Measurements from ENCODE around the gene MPL. TPM values are rescaled to one million over a fixed set of nuclear protein-coding genes. Genes with fewer than 3 reads are reported as not detected.

The MPL gene
- total and polyA plus RNA-seq, 2 of the 8 experiments (the other 6 are each of a cell fraction or from before 2014, with no cell fraction given): 0.08 TPM; not detected in 1

DNA sequence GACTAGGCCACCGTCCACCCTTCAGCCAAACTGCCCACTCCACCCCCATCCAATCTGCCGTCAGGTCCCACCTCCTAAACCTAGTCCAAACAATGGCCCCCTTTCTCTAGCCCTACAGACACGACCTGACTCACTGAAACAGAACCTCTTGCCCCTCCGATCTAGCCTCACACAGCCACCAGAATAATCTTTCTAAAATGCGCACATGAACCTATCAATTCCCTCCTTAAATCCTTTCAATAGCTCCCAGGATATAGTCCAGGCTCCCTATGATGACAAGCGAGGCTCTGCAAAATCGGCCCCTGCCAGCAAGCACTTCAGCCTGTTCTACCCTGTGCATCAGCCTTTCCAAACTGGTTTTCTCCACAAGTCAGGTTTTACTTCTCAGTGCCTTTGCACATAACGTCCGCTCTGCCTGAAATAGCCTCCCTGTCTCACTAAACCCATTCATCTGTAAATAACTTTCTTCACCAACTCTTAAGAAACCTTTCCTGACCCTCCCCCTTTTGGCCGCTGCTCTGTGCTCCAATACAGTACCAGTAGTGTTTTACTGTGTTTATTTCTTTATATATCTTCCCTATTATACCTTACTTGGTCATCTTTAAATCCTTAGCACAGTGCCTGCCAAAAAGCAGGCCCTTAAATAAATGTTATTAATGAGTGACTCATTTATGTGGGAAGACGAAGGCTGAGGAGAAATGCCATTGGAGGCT, 12.1 kb downstream of the MPL start:
- WGBS, 2 experiments (ENCODE audit: extremely low coverage in 1 of 2, insufficient coverage in 1 of 2, insufficient read length in 1 of 2, insufficient replicate concordance in 2 of 2, low coverage in 1 of 2, low lambda C conversion rate in 2 of 2, missing lambda C conversion rate in 1 of 2): 26% methylated on average over 11 of the region's 11 CpGs; no CpG with 5 or more reads in 1 of the 2 experiments
- Histone ChIP-seq H2BK20ac (ENCODE audit: low read length) (peak overlapping the region; percentile 74; the same call in 1 of the 2 replicates), H2BK120ac (replicated peaks; ENCODE audit: low read depth, low read length) (peak overlapping the region; percentile 12), H3K18ac (ENCODE audit: extremely low read depth, low read length) (peak overlapping the region; percentile 64; the same call in 1 of the 2 replicates), H3K4me1 (replicated peaks in 1 of 4; ENCODE audit: control insufficient read depth in 3 of 4, insufficient read depth in 4 of 4, low read length in 3 of 4) (peaks cover 4 to 15% (median 9%) of the 10 kb centered on the region in 4 experiments; a peak in 6 of 7 replicates), H3K79me1 (ENCODE audit: low read depth, low read length) (no peaks in the 10 kb centered on the region), H3K14ac (ENCODE audit: insufficient read length) (no peak overlapping the region), H3K23ac (ENCODE audit: insufficient read length) (no peak overlapping the region), H3K9me3 (ENCODE audit: insufficient read depth in 2 of 2, low read depth in 1 of 2, low read length in 1 of 2) (no peaks in the 10 kb centered on the region), H3K9ac (replicated peaks in 1 of 4; ENCODE audit: extremely low read depth in 1 of 4, low read depth in 3 of 4, low read length in 3 of 4) (peak overlapping the region in 3 of 4 experiments; percentile 79 to 91 (median 88); a peak in 6 of 7 replicates), H4K8ac (ENCODE audit: extremely low read depth, insufficient read depth, low read length) (peak overlapping the region; percentile 97; the same call in 1 of the 2 replicates), H4K91ac (replicated peaks; ENCODE audit: insufficient read length, low read length) (peak overlapping the region; percentile 84), H2BK15ac (ENCODE audit: low read length) (no peak overlapping the region), H3K4me3 (ENCODE audit: extremely low read depth in 1 of 4, insufficient read depth in 2 of 4, low read depth in 3 of 4, low read length in 4 of 4) (peak overlapping the region; percentile 68 to 74 (median 71)), H4K20me1 (replicated peaks in 1 of 2; ENCODE audit: control insufficient read depth in 1 of 2, insufficient read depth in 2 of 2, low read length in 2 of 2) (no peaks in the 10 kb centered on the region), H2BK12ac (ENCODE audit: low read depth, low read length) (peak overlapping the region; percentile 65; the same call in 1 of the 2 replicates), H3K27ac (ENCODE audit: low read depth, low read length) (peak overlapping the region; percentile 93), H4K5ac (ENCODE audit: insufficient read length, low read depth, low read length) (peak overlapping the region; percentile 63), H2BK5ac (ENCODE audit: low read depth, low read length) (peak overlapping the region; percentile 97), H3K79me2 (ENCODE audit: control insufficient read depth in 1 of 2, insufficient read depth in 2 of 2, low read length in 2 of 2) (no peaks in the 10 kb centered on the region), H3K23me2 (ENCODE audit: low read depth, low read length) (peaks cover 7% of the 10 kb centered on the region), H3K4ac (replicated peaks; ENCODE audit: insufficient read length, low read depth, low read length) (no peak overlapping the region), H3K56ac (replicated peaks; ENCODE audit: insufficient read length, low read depth, low read length) (peak overlapping the region; percentile 20), H2AK5ac (ENCODE audit: low read depth, low read length) (no peak overlapping the region), H3K4me2 (ENCODE audit: insufficient read depth in 1 of 2, low read depth in 2 of 2, low read length in 2 of 2) (peak overlapping the region; percentile 83 to 94), H3K36me3 (ENCODE audit: control insufficient read depth in 2 of 4, insufficient read depth in 4 of 4, low read length in 3 of 4) (no peaks in the 10 kb centered on the region), H2AFZ (ENCODE audit: low read length) (peak overlapping the region; percentile 56; the same call in 1 of the 2 replicates), H3K27me3 (replicated peaks in 1 of 4; ENCODE audit: control insufficient read depth in 3 of 4, extremely low read depth in 1 of 4, insufficient read depth in 3 of 4, low read length in 3 of 4) (peaks cover 0 to 5% (median 0%) of the 10 kb centered on the region in 4 experiments; a peak in 2 of 7 replicates)
- CTCF ChIA-PET (ENCODE audit: partially characterized antibody): interaction anchor here (0.6 to 1.6 kb wide), 4 partner anchors 10 to 21 kb away, joined by 3 to 4 read pairs (median 3); no protein-coding TSS in a partner anchor
- FAIRE-seq (peak; percentile 13), DNase-seq (ENCODE audit: low read depth in 1 of 2, low spot score in 2 of 2) (no peak)
- POLR2A ChIA-PET (ENCODE audit: partially characterized antibody): interaction anchor here (1.2 to 4.0 kb wide), 5 partner anchors 8 to 74 kb away, joined by 4 to 37 read pairs (median 5); partner anchors contain the start of genes C1orf210, CDC20, MED8 and SZT2
- TF ChIP-seq HDAC2 (IDR thresholded peaks at IDR 0.05; ENCODE audit: borderline replicate concordance in 1 of 2, low read depth in 2 of 2, low read length in 2 of 2) (no peak), POLR2A (IDR thresholded peaks at IDR 0.05; ENCODE audit: control extremely low read depth in 1 of 2, low read depth in 2 of 2, low read length in 2 of 2) (peak in 1 of 2 experiments; percentile 29; a peak in 2 of 3 replicates), ASH2L (IDR thresholded peaks at IDR 0.05; ENCODE audit: low read length) (peak; percentile 30), BRCA1 (IDR thresholded peaks at IDR 0.05; ENCODE audit: low read depth, low read length) (no peak), SP2 (IDR thresholded peaks at IDR 0.05; ENCODE audit: low read length) (no peak), TAF1 (IDR thresholded peaks at IDR 0.05; ENCODE audit: low read depth, low read length) (peak; percentile 60; the same call in 1 of the 2 replicates), KDM4A (IDR thresholded peaks at IDR 0.05; ENCODE audit: low read depth, low read length, severe bottlenecking) (no peak), SP1 (IDR thresholded peaks at IDR 0.05; ENCODE audit: low read depth, low read length) (peak; percentile 4; the same call in 1 of the 2 replicates), SP4 (IDR thresholded peaks at IDR 0.05; ENCODE audit: low read length) (no peak), TBP (IDR thresholded peaks at IDR 0.05; ENCODE audit: low read depth, low read length) (0 out of 2 replicates have a peak, but pooled peaks have one; percentile 35), CHD2 (IDR thresholded peaks at IDR 0.05; ENCODE audit: low read length) (0 out of 2 replicates have a peak, but pooled peaks have one; percentile 3)
- TF ChIP-seq, protein P1, sequence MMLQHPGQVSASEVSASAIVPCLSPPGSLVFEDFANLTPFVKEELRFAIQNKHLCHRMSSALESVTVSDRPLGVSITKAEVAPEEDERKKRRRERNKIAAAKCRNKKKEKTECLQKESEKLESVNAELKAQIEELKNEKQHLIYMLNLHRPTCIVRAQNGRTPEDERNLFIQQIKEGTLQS (IDR thresholded peaks at IDR 0.05; ENCODE audit: insufficient read depth, low read depth, low read length): no peak
